ENCODE data around the gene NDUFA3.
A peak's percentile ranks its signal among the peaks of the same experiment; 100 is the strongest.
"Not testable (repeated sequence)": the region's sequence is repeated elsewhere in the genome, so short reads cannot be mapped to it uniquely, and the experiment has no call there.

The NDUFA3 gene

DNA sequence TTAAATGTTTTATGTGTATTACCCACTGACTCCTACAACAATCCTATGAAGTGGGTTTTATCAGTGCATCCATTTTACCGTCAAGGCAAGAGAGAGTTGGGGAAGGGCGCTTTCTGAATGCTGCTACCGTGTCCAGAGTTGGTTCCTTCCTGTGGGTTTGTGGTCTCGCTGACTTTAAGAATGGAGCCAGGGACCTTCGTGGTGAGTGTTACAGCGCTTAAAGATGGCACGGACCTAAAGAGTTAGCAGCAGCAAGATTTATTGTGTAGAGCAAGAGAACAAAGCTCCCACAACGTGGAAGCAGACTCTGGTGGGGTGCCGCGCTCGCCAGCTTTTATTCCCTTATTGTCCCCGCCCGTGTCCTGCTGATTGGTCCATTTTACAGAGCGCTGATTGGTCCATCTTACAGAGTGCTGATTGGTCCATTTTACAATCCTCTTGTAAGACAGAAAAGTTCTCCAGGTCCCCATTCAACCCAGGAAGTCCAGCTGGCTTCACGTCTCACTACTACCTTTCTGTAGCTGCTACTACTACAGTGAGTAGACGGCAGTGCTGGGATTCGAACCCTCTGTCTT is 8.1 kb upstream of the NDUFA3 start:
- H3K9me3 ChIP-seq (ENCODE audit: severe bottlenecking) = peaks cover 2% of the 10 kb centered on the region
- no peak for ATAC-seq (ENCODE audit: low read depth)
- H3K4me1 ChIP-seq (ENCODE audit: insufficient read depth, poor library complexity, severe bottlenecking) = no peaks in the 10 kb centered on the region
- H3K4me3 ChIP-seq (ENCODE audit: severe bottlenecking) = no peak overlapping the region
- H3K27me3 ChIP-seq (ENCODE audit: insufficient read depth, poor library complexity, severe bottlenecking) = no peaks in the 10 kb centered on the region
- no peak overlapping the region for H3K27ac ChIP-seq (ENCODE audit: poor library complexity, severe bottlenecking)
- no peaks in the 10 kb centered on the region for H3K36me3 ChIP-seq (ENCODE audit: low read depth)
- DNase-seq (ENCODE audit: low spot score) = no peak
- TF ChIP-seq, protein P1, sequence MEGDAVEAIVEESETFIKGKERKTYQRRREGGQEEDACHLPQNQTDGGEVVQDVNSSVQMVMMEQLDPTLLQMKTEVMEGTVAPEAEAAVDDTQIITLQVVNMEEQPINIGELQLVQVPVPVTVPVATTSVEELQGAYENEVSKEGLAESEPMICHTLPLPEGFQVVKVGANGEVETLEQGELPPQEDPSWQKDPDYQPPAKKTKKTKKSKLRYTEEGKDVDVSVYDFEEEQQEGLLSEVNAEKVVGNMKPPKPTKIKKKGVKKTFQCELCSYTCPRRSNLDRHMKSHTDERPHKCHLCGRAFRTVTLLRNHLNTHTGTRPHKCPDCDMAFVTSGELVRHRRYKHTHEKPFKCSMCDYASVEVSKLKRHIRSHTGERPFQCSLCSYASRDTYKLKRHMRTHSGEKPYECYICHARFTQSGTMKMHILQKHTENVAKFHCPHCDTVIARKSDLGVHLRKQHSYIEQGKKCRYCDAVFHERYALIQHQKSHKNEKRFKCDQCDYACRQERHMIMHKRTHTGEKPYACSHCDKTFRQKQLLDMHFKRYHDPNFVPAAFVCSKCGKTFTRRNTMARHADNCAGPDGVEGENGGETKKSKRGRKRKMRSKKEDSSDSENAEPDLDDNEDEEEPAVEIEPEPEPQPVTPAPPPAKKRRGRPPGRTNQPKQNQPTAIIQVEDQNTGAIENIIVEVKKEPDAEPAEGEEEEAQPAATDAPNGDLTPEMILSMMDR (IDR thresholded peaks at IDR 0.05; ENCODE audit: poor library complexity, severe bottlenecking) = no peak

DNA sequence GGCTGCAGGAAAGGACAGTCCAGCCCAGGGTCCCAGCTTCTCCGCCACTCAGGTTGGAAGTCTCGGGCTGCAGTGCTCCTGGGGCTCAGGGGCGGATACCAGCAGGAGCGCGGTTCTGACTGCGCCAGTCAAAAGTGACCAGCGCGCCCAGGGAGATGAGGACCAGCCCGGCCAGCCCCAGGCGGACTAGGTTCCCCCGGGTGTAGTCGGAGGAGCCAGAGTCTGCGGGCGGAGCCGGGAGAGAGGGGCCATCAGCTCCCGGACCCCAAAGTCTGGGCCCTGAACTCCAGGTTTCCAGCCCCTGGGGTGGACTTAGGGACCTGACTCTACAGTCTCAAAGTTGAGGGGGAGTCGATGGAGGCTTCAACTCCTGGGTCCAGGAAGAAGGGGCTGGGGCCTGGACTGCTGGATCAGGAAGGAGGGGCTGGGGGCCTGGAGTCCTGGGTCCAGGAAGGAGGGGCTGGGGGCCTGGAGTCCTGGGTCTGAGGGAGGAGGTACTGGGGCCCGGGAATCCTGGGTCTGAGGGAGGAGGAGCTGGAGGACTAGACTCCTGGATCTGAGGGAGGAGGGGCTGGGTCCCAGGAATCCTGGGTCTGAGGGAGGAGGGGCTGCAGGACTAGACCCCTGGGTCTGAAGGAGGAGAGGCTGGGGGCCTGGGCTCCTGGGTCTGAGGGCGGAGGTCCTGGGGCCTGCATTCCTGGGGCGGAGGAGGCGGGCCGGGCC is 7.4 kb upstream of the NDUFA3 start:
- peaks cover 2% of the 10 kb centered on the region for H3K9me3 ChIP-seq (ENCODE audit: severe bottlenecking)
- no peak for DNase-seq (ENCODE audit: low spot score)
- H3K4me3 ChIP-seq (ENCODE audit: severe bottlenecking) = peak overlapping the region; percentile 5
- TF ChIP-seq, protein P1 (IDR thresholded peaks at IDR 0.05; ENCODE audit: poor library complexity, severe bottlenecking) = no peak
- no peaks in the 10 kb centered on the region for H3K27me3 ChIP-seq (ENCODE audit: insufficient read depth, poor library complexity, severe bottlenecking)
- no peak for ATAC-seq (ENCODE audit: low read depth)
- H3K27ac ChIP-seq (ENCODE audit: poor library complexity, severe bottlenecking) = no peak overlapping the region
- H3K36me3 ChIP-seq (ENCODE audit: low read depth) = no peaks in the 10 kb centered on the region
- no peaks in the 10 kb centered on the region for H3K4me1 ChIP-seq (ENCODE audit: insufficient read depth, poor library complexity, severe bottlenecking)

DNA sequence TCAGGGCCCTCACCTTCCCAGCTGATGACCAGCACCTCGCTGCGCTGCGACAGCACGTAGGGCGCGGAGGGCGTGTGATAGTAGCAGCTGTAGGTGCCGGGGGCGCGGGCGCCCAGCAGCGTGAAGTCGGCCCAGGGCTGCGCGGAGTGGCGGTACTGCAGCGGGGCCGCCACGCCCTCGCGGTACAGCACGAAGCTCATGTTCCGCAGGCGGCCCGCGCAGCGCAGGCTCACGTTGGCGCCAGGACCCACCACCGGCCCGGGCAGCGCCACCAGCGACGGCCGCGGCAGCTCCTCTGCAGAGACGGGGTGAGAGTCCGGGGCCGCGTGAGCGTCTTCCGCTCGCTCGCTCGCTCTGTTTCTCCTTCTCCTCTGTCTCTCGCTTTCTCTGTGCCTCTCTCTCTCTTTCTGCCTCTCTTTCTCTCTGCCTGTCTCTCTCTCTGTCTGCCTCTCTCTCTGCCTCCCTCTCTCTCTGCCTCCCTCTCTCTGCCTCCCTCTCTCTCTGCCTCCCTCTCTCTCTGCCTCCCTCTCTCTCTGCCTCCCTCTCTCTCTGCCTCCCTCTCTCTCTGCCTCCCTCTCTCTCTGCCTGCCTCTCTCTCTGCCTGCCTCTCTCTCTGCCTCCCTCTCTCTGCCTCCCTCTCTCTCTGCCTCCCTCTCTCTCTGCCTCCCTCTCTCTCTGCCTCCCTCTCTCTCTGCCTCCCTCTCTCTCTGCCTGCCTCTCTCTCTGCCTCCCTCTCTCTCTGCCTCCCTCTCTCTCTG is 6.6 kb upstream of the NDUFA3 start:
- H3K4me1 ChIP-seq (ENCODE audit: insufficient read depth, poor library complexity, severe bottlenecking); H3K9me3 ChIP-seq (ENCODE audit: severe bottlenecking); H3K36me3 ChIP-seq (ENCODE audit: low read depth); DNase-seq (ENCODE audit: low spot score); H3K27me3 ChIP-seq (ENCODE audit: insufficient read depth, poor library complexity, severe bottlenecking); H3K27ac ChIP-seq (ENCODE audit: poor library complexity, severe bottlenecking): not testable (repeated sequence)
- peak; percentile 86 for ATAC-seq (ENCODE audit: low read depth)
- H3K4me3 ChIP-seq (ENCODE audit: severe bottlenecking) = peak overlapping the region; percentile 5

DNA sequence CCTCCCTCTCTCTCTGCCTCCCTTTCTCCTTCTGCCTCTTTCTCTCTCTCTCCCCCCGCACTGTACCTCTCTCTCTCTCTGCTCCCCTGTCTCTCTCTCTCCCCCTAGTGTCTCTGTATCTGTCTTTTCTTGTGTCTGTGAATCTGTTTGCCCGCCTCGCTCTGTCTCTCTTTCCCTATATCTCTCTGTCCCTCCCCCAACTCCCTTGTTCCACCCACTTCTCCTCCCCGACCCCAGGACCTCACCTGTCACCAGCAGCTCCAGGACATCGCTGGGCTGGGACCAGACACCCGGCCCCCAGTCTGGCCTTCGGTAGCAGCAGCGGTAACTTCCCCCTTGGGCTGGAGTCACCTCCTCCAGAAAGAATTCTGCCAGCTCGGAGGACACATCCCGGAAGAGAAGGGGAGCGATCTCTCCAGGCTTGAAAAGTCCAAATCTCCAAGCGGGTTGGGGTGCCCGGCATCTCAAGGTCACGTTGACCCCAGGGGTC is 6.0 kb upstream of the NDUFA3 start:
- no peaks in the 10 kb centered on the region for H3K36me3 ChIP-seq (ENCODE audit: low read depth)
- TF ChIP-seq, protein P1 (IDR thresholded peaks at IDR 0.05; ENCODE audit: poor library complexity, severe bottlenecking) = no peak
- no peak overlapping the region for H3K27ac ChIP-seq (ENCODE audit: poor library complexity, severe bottlenecking)
- H3K27me3 ChIP-seq (ENCODE audit: insufficient read depth, poor library complexity, severe bottlenecking) = no peaks in the 10 kb centered on the region
- H3K4me1 ChIP-seq (ENCODE audit: insufficient read depth, poor library complexity, severe bottlenecking) = no peaks in the 10 kb centered on the region
- DNase-seq (ENCODE audit: low spot score) (no peak), ATAC-seq (ENCODE audit: low read depth) (peak; percentile 53; the same call in 1 of the 3 replicates)
- no peak overlapping the region for H3K4me3 ChIP-seq (ENCODE audit: severe bottlenecking)
- peaks cover 2% of the 10 kb centered on the region for H3K9me3 ChIP-seq (ENCODE audit: severe bottlenecking)

DNA sequence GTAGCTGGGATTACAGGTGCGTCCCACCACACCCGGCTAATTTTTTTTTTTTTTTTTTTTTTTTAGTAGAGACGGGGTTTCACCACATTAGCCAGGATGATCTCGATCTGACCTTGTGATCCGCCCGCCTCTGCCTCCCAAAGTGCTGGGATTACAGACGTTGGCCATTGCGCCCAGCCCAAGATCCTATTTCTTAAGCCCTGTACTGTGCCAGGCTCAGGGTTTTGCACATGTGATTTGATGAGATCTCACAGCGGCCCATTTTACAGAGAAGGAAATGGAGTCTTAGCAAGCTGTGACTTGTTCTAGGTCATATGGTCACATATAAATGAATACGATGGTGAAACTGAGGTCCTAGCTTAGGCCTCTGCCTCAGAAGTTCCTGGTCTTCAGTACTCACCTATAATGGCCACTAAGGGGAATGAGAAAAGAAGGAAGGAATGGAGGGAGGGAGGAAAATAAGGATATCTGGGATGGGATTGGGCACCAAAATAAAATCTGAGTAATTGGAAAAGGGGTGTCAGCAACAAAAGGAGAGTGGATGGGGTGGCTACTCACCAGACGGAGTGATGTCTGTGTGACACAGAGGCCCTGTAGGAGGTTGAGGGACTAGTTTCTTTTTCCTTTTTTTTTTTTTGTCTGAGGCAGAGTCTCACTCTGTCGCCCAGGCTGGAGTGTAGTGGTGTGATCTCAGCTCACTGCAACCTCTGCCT is 3.3 kb upstream of the NDUFA3 start:
- DNase-seq (ENCODE audit: low spot score) (no peak), ATAC-seq (ENCODE audit: low read depth) (no peak)
- no peaks in the 10 kb centered on the region for H3K27me3 ChIP-seq (ENCODE audit: insufficient read depth, poor library complexity, severe bottlenecking)
- no peak overlapping the region for H3K4me3 ChIP-seq (ENCODE audit: severe bottlenecking)
- no peak overlapping the region for H3K27ac ChIP-seq (ENCODE audit: poor library complexity, severe bottlenecking)
- no peaks in the 10 kb centered on the region for H3K9me3 ChIP-seq (ENCODE audit: severe bottlenecking)
- H3K36me3 ChIP-seq (ENCODE audit: low read depth) = peaks cover 2% of the 10 kb centered on the region; the same call in 1 of the 2 replicates
- no peaks in the 10 kb centered on the region for H3K4me1 ChIP-seq (ENCODE audit: insufficient read depth, poor library complexity, severe bottlenecking)
- TF ChIP-seq, protein P1 (IDR thresholded peaks at IDR 0.05; ENCODE audit: poor library complexity, severe bottlenecking) = no peak

DNA sequence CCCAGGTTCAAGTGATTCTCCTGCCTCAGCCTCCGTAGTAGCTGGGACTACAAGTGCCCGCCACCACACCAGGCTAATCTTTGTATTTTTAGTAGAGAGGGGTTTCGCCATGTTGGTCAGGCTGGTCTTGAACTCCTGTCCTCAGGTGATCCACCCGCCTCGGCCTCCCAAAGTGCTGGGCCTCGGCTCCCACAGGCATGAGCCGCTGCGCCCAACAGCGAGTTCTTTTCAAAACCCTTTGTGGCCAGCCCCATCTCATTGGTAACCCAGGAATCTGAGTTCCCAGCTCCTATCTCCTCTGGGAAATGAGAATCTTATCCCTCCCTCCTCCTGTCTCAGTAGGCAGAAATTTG is 2.8 kb upstream of the NDUFA3 start:
- H3K27ac ChIP-seq (ENCODE audit: poor library complexity, severe bottlenecking); ATAC-seq (ENCODE audit: low read depth); H3K4me1 ChIP-seq (ENCODE audit: insufficient read depth, poor library complexity, severe bottlenecking); H3K36me3 ChIP-seq (ENCODE audit: low read depth); H3K27me3 ChIP-seq (ENCODE audit: insufficient read depth, poor library complexity, severe bottlenecking); DNase-seq (ENCODE audit: low spot score); H3K9me3 ChIP-seq (ENCODE audit: severe bottlenecking); H3K4me3 ChIP-seq (ENCODE audit: severe bottlenecking): not testable (repeated sequence)

Measured in RWPE2 (cell line).